Ishikawa (cell line): ENCODE measurements around the gene LRRC74B.

ENCODE experiments used
- CEBPB ChIP-seq: IDR thresholded peaks from 2 replicates; pipeline ENCODE4 v1.6.1; 2012
- EGR1 ChIP-seq: IDR thresholded peaks from 2 replicates; pipeline ENCODE4 v1.6.1; 2012
- EP300 ChIP-seq: IDR thresholded peaks from 2 replicates; pipeline ENCODE4 v1.6.1; 2012; ENCODE audit warnings: borderline replicate concordance
- FOXM1 ChIP-seq: IDR thresholded peaks from 2 replicates; pipeline ENCODE4 v1.6.1; 2012; ENCODE audit warnings: low read depth, borderline replicate concordance
- NFIC ChIP-seq: IDR thresholded peaks from 2 replicates; pipeline ENCODE4 v1.6.1; 2012
- RAD21 ChIP-seq: IDR thresholded peaks from 2 replicates; pipeline ENCODE4 v1.6.1; 2012; ENCODE audit warnings: low read depth
- REST ChIP-seq: IDR thresholded peaks from 2 replicates; pipeline ENCODE4 v1.6.1; 2012; ENCODE audit warnings: low read depth, mild to moderate bottlenecking
- TAF1 ChIP-seq: IDR thresholded peaks from 2 replicates; pipeline ENCODE4 v1.6.1; 2012; ENCODE audit warnings: low read depth, mild to moderate bottlenecking
- TEAD4 ChIP-seq: IDR thresholded peaks from 2 replicates; pipeline ENCODE4 v1.6.1; 2012

GRCh38 chr22:21000207-21000986, 45.3 kb upstream of the LRRC74B start:
- no peak for TF ChIP-seq NFIC
- TF ChIP-seq TAF1 = no peak
- TF ChIP-seq TEAD4 = no peak
- TF ChIP-seq EGR1 = no peak
- TF ChIP-seq FOXM1 = no peak
- no peak for TF ChIP-seq CEBPB
- TF ChIP-seq EP300 = no peak
- TF ChIP-seq REST = no peak
- no peak for TF ChIP-seq RAD21
